ENCODE results near the gene ASCC1.

ASCC1 gene

DNA sequence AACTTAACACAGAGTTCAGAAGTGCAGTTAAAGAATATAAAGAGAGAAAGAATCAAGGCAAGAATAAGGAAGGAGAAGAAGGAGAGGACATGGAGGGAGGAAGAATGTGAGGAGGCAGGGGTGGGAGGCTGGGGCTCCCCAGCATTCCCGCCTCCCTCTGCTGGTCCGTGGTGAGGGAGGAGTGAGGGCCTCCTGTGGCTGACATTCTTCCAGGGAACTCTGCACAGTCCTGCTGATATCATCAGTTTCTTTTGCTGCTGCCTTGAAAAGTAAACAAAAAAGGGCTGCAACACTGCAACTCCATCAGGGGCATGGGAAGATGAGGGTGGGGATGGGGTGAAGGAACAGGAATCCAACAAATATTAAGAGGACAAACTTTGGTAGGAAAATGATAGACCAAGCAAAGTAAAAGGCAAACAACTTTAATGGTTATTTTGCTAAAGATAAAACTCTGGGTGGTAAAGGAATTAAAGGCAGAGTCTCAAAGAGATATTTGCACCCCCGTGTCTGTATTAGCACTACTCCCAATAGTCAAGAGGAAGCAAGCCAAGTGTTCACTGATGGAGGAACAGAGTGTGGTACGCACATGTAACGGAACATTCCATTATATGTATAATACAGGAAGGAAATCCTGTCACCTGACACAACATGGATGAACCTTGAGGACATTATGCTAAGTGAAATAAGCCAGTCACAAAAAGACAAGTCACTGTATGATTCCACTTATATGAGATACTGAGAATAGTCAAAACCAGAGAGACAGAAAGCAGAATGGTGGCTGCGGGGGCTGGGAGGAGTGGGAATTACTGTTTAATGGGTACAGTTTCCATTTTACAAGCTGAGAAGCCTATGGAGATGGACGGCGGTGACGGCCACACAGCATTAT lies 119.7 kb downstream of the ASCC1 start:
- Histone ChIP-seq H3K9ac (ENCODE audit: low read depth, low read length) (no peak overlapping the region), H3K4me1 (ENCODE audit: control insufficient read depth, insufficient read depth, low read length) (no peaks in the 10 kb centered on the region)

GRCh38 chr10:72095195-72095594 lies 120.9 kb downstream of the ASCC1 start:
- H3K9ac ChIP-seq (ENCODE audit: low read depth, low read length) = no peak overlapping the region
- H3K27me3 ChIP-seq (ENCODE audit: control insufficient read depth, insufficient read depth, low read length) = peaks cover 4% of the 10 kb centered on the region; the same call in 1 of the 2 replicates
- peaks cover 11% of the 10 kb centered on the region for H3K36me3 ChIP-seq (ENCODE audit: control insufficient read depth, insufficient read depth, low read length)
- no peak overlapping the region for H3K4me3 ChIP-seq (ENCODE audit: low read depth, low read length)
- H3K9me3 ChIP-seq (ENCODE audit: control insufficient read depth, insufficient read depth, low read length) = no peaks in the 10 kb centered on the region
- no peak overlapping the region for H3K27ac ChIP-seq (ENCODE audit: low read depth, low read length)
- no peaks in the 10 kb centered on the region for H3K4me1 ChIP-seq (ENCODE audit: control insufficient read depth, insufficient read depth, low read length)

More for the DNA sequence above, 119.7 kb downstream of the ASCC1 start:
- no peaks in the 10 kb centered on the region for H3K9me3 ChIP-seq (ENCODE audit: control insufficient read depth, insufficient read depth, low read length)
- H3K36me3 ChIP-seq (ENCODE audit: control insufficient read depth, insufficient read depth, low read length) = peaks cover 11% of the 10 kb centered on the region
- H3K27me3 ChIP-seq (ENCODE audit: control insufficient read depth, insufficient read depth, low read length) = no peaks in the 10 kb centered on the region
- no peak overlapping the region for H3K4me3 ChIP-seq (ENCODE audit: low read depth, low read length)
- H3K27ac ChIP-seq (ENCODE audit: low read depth, low read length) = no peak overlapping the region

GRCh38 chr10:72094574-72094973 lies 121.5 kb downstream of the ASCC1 start:
- H3K4me3 ChIP-seq (ENCODE audit: low read depth, low read length) = no peak overlapping the region
- peaks cover 4% of the 10 kb centered on the region; the same call in 1 of the 2 replicates for H3K4me1 ChIP-seq (ENCODE audit: control insufficient read depth, insufficient read depth, low read length)
- no peak overlapping the region for H3K27ac ChIP-seq (ENCODE audit: low read depth, low read length)
- no peak overlapping the region for H3K9ac ChIP-seq (ENCODE audit: low read depth, low read length)
- peaks cover 10% of the 10 kb centered on the region for H3K27me3 ChIP-seq (ENCODE audit: control insufficient read depth, insufficient read depth, low read length)
- H3K36me3 ChIP-seq (ENCODE audit: control insufficient read depth, insufficient read depth, low read length) = peaks cover 11% of the 10 kb centered on the region
- H3K9me3 ChIP-seq (ENCODE audit: control insufficient read depth, insufficient read depth, low read length) = no peaks in the 10 kb centered on the region

DNA sequence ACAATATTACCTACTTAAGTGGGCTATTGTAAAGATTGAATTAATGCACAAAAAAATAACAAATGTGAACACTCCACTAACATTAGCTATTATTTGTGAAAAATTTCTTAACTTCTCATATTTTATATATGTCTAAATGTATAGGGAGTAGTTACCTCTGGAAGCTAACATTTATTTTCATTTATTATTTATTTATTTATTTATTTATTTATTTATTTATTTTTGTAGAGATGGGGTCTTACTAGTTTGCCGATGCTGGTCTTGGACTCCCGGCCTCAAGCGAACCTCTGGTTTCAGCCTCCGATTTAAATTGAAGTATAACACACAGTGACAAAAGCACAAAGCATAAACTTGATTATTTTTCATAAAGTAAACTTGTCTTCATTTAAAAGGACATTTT lies 122.6 kb downstream of the ASCC1 start:
- Histone ChIP-seq H3K9ac (ENCODE audit: low read depth, low read length) (no peak overlapping the region), H3K4me3 (ENCODE audit: low read depth, low read length) (no peak overlapping the region), H3K9me3 (ENCODE audit: control insufficient read depth, insufficient read depth, low read length) (no peaks in the 10 kb centered on the region), H3K27me3 (ENCODE audit: control insufficient read depth, insufficient read depth, low read length) (peaks cover 20% of the 10 kb centered on the region), H3K27ac (ENCODE audit: low read depth, low read length) (no peak overlapping the region), H3K4me1 (ENCODE audit: control insufficient read depth, insufficient read depth, low read length) (peaks cover 12% of the 10 kb centered on the region), H3K36me3 (ENCODE audit: control insufficient read depth, insufficient read depth, low read length) (peaks cover 11% of the 10 kb centered on the region)

DNA sequence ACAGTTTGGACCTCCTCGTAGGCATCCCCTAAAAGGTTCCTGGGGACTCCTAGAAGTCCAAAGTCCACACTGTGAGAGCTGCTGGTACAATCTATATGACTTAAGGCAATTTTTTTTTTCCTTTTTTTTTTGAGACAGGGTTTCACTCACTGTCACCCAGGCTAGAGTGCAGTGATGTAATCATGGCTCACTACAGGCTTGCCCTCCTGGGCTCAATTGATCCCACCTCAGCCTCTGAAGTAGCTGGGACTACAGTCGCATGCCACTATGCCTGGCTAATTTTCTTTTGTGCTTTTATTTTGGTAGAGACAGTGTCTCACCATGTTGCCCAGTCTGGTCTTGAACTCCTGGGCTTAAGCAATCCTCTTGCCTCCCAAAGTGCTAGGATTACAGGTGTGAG lies 123.1 kb downstream of the ASCC1 start:
- peaks cover 11% of the 10 kb centered on the region for H3K36me3 ChIP-seq (ENCODE audit: control insufficient read depth, insufficient read depth, low read length)
- no peak overlapping the region for H3K9ac ChIP-seq (ENCODE audit: low read depth, low read length)
- H3K9me3 ChIP-seq (ENCODE audit: control insufficient read depth, insufficient read depth, low read length) = no peaks in the 10 kb centered on the region
- no peak overlapping the region for H3K4me3 ChIP-seq (ENCODE audit: low read depth, low read length)
- no peak overlapping the region for H3K27ac ChIP-seq (ENCODE audit: low read depth, low read length)
- peaks cover 24% of the 10 kb centered on the region for H3K27me3 ChIP-seq (ENCODE audit: control insufficient read depth, insufficient read depth, low read length)
- H3K4me1 ChIP-seq (ENCODE audit: control insufficient read depth, insufficient read depth, low read length) = peaks cover 14% of the 10 kb centered on the region

DNA sequence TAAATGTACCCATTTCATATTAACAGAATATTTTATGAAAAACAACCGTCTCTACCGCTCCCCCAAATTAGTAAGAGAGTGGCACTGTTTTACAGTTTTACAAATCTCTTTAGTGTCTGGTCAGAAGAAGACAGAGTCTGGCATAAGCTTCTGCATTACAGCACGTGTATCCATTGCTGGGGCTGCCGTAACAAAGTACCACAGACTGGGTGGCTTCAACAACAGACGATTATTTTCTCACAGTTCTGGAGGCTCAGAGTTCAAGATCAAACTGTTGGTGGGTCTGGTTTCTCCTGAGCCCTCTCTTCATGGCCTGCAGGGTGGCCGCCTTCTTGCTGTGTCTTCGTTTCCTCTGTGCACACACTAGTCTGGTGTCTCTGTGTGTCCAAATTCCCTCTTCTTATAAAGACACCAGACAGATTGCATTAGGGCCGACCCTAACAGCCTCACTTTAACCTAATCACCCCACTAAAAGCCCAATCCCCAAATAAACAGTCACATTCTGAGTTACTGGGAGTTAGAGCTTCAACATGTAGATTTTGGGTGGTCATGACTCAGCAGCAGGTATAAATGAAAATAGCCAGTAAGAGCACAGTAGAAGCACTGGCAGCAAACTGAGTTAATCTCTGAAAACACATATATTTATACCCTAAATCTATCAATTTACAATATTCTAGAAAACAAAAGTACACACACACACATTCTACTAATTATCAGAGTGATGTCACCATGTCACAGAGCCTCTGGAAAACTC lies 123.7 kb downstream of the ASCC1 start:
- no peak overlapping the region for H3K27ac ChIP-seq (ENCODE audit: low read depth, low read length)
- no peak overlapping the region for H3K4me3 ChIP-seq (ENCODE audit: low read depth, low read length)
- no peak overlapping the region for H3K9ac ChIP-seq (ENCODE audit: low read depth, low read length)
- H3K27me3 ChIP-seq (ENCODE audit: control insufficient read depth, insufficient read depth, low read length) = peaks cover 31% of the 10 kb centered on the region
- H3K36me3 ChIP-seq (ENCODE audit: control insufficient read depth, insufficient read depth, low read length) = peaks cover 11% of the 10 kb centered on the region
- no peaks in the 10 kb centered on the region for H3K9me3 ChIP-seq (ENCODE audit: control insufficient read depth, insufficient read depth, low read length)
- H3K4me1 ChIP-seq (ENCODE audit: control insufficient read depth, insufficient read depth, low read length) = peaks cover 14% of the 10 kb centered on the region

DNA sequence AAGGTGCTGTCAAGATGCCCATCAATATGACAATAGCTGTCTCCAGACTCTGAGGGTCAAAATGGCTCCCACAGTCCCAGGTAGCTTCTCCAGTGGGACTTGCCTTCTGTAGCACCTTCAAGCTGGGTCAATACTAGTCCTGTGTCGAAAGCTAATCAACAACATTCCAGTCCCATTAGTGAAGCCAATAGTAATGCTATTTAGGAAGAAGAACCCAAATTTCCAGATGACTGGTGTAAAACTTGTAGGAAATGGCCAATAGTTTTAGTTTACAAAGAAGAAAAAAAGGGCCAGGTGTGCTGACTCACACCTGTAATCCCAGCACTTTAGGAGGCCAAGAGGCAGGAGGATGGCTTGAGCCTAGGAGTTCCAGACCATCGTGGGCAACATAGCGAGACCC lies 125.8 kb downstream of the ASCC1 start:
- H3K9me3 ChIP-seq (ENCODE audit: control insufficient read depth, insufficient read depth, low read length) = no peaks in the 10 kb centered on the region
- no peak overlapping the region for H3K4me3 ChIP-seq (ENCODE audit: low read depth, low read length)
- H3K27ac ChIP-seq (ENCODE audit: low read depth, low read length) = no peak overlapping the region
- no peaks in the 10 kb centered on the region for H3K36me3 ChIP-seq (ENCODE audit: control insufficient read depth, insufficient read depth, low read length)
- peaks cover 19% of the 10 kb centered on the region for H3K4me1 ChIP-seq (ENCODE audit: control insufficient read depth, insufficient read depth, low read length)
- no peak overlapping the region for H3K9ac ChIP-seq (ENCODE audit: low read depth, low read length)
- peaks cover 51% of the 10 kb centered on the region for H3K27me3 ChIP-seq (ENCODE audit: control insufficient read depth, insufficient read depth, low read length)

GRCh38 chr10:72089618-72090017 lies 126.5 kb downstream of the ASCC1 start:
- Histone ChIP-seq H3K9ac (ENCODE audit: low read depth, low read length) (no peak overlapping the region), H3K9me3 (ENCODE audit: control insufficient read depth, insufficient read depth, low read length) (no peaks in the 10 kb centered on the region), H3K4me1 (ENCODE audit: control insufficient read depth, insufficient read depth, low read length) (peaks cover 19% of the 10 kb centered on the region), H3K27ac (ENCODE audit: low read depth, low read length) (no peak overlapping the region), H3K36me3 (ENCODE audit: control insufficient read depth, insufficient read depth, low read length) (no peaks in the 10 kb centered on the region), H3K27me3 (ENCODE audit: control insufficient read depth, insufficient read depth, low read length) (peaks cover 58% of the 10 kb centered on the region), H3K4me3 (ENCODE audit: low read depth, low read length) (no peak overlapping the region)

- Histone ChIP-seq H3K9ac (ENCODE audit: low read depth, low read length) (no peak overlapping the region), H3K9me3 (ENCODE audit: control insufficient read depth, insufficient read depth, low read length) (no peaks in the 10 kb centered on the region), H3K4me1 (ENCODE audit: control insufficient read depth, insufficient read depth, low read length) (peaks cover 19% of the 10 kb centered on the region), H3K4me3 (ENCODE audit: low read depth, low read length) (peak overlapping the region; percentile 56), H3K27me3 (ENCODE audit: control insufficient read depth, insufficient read depth, low read length) (peaks cover 59% of the 10 kb centered on the region), H3K36me3 (ENCODE audit: control insufficient read depth, insufficient read depth, low read length) (no peaks in the 10 kb centered on the region), H3K27ac (ENCODE audit: low read depth, low read length) (no peak overlapping the region)
These were observed 127.0 kb downstream of the ASCC1 start for GRCh38 chr10:72088889-72089575.

GRCh38 chr10:72087969-72088888 lies 127.8 kb downstream of the ASCC1 start, which contains the start of gene SPOCK2:
TSS of gene SPOCK2 (minus strand) at chr10:72088551. CDS start at chr10:72088328, 223 bp downstream.
- peaks cover 59% of the 10 kb centered on the region for H3K27me3 ChIP-seq (ENCODE audit: control insufficient read depth, insufficient read depth, low read length)
- peaks cover 19% of the 10 kb centered on the region for H3K4me1 ChIP-seq (ENCODE audit: control insufficient read depth, insufficient read depth, low read length)
- peak within 1 kb of the TSS; percentile 56 for H3K4me3 ChIP-seq (ENCODE audit: low read depth, low read length)
- no peak within 1 kb of the TSS for H3K9ac ChIP-seq (ENCODE audit: low read depth, low read length)
- no peak within 1 kb of the TSS for H3K27ac ChIP-seq (ENCODE audit: low read depth, low read length)
- H3K9me3 ChIP-seq (ENCODE audit: control insufficient read depth, insufficient read depth, low read length) = no peaks in the 10 kb centered on the region
- no peaks in the 10 kb centered on the region for H3K36me3 ChIP-seq (ENCODE audit: control insufficient read depth, insufficient read depth, low read length)
